Stomach (tissue), 4 donors: Measurements from ENCODE around the gene UNC45A.

ENCODE experiments used
- POLR2A ChIP-seq, 4 donors: fragments of 450-650 bp; IDR thresholded peaks; one replicate each; pipeline ENCODE4 v1.6.1; 2016; ENCODE audit warnings: antibody characterized with exemption in 4 of 4, control low read depth in 2 of 4, mild to moderate bottlenecking in 1 of 4, moderate library complexity in 1 of 4
- TF ChIP-seq, protein P1 (sequence below), 7 experiments: fragments of 450-650 bp in 4 of 7; fragments of 200-600 bp in 3 of 7; sonication (generic) in 3 of 7; IDR thresholded peaks; one replicate each; pipeline ENCODE4 v1.5.1; 2016 to 2019; ENCODE audit warnings: antibody characterized with exemption in 7 of 7, control low read depth in 2 of 7, mild to moderate bottlenecking in 1 of 7

DNA sequence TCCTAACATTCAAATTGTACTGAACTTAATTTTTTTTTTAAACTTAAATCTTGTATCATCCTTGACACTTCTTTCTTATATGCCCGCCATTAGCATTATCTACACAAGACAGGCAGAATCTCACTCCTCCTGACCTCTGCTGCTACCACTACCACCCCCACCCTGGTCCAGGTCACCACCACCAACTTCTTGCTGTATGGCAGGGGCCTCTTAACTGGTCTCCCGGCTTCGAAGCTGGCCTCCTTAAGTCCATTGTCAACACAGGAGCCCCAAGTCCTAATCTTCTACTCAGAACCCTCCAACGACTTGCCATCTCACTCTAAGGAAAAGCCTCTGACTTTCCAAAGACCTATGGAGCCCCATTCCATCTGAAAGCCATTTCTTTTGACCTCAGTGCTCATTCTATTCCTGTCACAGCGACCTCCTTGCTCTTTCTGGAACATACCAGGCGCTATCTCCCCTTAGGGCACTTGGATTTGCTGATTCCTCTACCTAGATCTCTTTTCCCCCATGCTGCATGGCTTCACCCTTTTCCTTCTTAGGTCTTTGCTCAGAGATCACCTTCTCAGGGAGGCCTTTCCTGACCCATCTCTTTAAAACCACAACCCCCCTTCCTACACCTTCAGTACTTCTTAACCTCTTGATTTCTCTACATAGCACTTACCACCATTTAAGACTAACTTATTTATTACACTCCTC lies 56.7 kb downstream of the UNC45A start:
- TF ChIP-seq POLR2A (IDR thresholded peaks at IDR 0.05): no peak
- TF ChIP-seq, protein P1, sequence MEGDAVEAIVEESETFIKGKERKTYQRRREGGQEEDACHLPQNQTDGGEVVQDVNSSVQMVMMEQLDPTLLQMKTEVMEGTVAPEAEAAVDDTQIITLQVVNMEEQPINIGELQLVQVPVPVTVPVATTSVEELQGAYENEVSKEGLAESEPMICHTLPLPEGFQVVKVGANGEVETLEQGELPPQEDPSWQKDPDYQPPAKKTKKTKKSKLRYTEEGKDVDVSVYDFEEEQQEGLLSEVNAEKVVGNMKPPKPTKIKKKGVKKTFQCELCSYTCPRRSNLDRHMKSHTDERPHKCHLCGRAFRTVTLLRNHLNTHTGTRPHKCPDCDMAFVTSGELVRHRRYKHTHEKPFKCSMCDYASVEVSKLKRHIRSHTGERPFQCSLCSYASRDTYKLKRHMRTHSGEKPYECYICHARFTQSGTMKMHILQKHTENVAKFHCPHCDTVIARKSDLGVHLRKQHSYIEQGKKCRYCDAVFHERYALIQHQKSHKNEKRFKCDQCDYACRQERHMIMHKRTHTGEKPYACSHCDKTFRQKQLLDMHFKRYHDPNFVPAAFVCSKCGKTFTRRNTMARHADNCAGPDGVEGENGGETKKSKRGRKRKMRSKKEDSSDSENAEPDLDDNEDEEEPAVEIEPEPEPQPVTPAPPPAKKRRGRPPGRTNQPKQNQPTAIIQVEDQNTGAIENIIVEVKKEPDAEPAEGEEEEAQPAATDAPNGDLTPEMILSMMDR (IDR thresholded peaks at IDR 0.05): no peak
